Breast epithelium (tissue), 3 donors: ENCODE data around the gene LCLAT1.

Experiments used
- CTCF ChIP-seq, 3 donors: fragments of 450-650 bp; IDR thresholded peaks; one replicate each; pipeline ENCODE4 v1.5.1; 2016 to 2017; ENCODE audit warnings: antibody characterized with exemption in 3 of 3, mild to moderate bottlenecking in 3 of 3, moderate library complexity in 3 of 3
- POLR2A ChIP-seq: fragments of 450-650 bp; IDR thresholded peaks from one replicate; pipeline ENCODE4 v1.6.1; 2016; ENCODE audit warnings: antibody characterized with exemption, mild to moderate bottlenecking, moderate library complexity

- TF ChIP-seq POLR2A: no peak
- no peak for TF ChIP-seq CTCF (IDR thresholded peaks at IDR 0.05)
Observed at GRCh38 chr2:30561349-30561748, 114.3 kb downstream of the LCLAT1 start.
